Esophagus muscularis mucosa (tissue), 4 donors: ENCODE measurements around the gene TMX2.

Experiments
- CTCF ChIP-seq, 3 experiments: fragments of 200-600 bp in 2 of 3; fragments of 450-650 bp in 1 of 3; sonication (generic) in 2 of 3; IDR thresholded peaks; one replicate each; pipeline ENCODE4 v1.5.1; 2017 to 2019; ENCODE audit warnings: antibody characterized with exemption in 3 of 3, mild to moderate bottlenecking in 2 of 3, moderate library complexity in 1 of 3
- EP300 ChIP-seq: sonication (generic); formaldehyde crosslinking; IDR thresholded peaks from one replicate; pipeline ENCODE4 v1.6.1; 2017; ENCODE audit warnings: antibody characterized with exemption
- POLR2A ChIP-seq: fragments of 450-650 bp; IDR thresholded peaks from one replicate; pipeline ENCODE4 v1.6.1; 2017; ENCODE audit warnings: antibody characterized with exemption, moderate library complexity, mild to moderate bottlenecking, low read depth
- POLR2AphosphoS5 ChIP-seq, 2 donors: sonication (generic); formaldehyde crosslinking; IDR thresholded peaks; one replicate each; pipeline ENCODE4 v1.6.1; 2017; ENCODE audit warnings: antibody characterized with exemption in 2 of 2

DNA sequence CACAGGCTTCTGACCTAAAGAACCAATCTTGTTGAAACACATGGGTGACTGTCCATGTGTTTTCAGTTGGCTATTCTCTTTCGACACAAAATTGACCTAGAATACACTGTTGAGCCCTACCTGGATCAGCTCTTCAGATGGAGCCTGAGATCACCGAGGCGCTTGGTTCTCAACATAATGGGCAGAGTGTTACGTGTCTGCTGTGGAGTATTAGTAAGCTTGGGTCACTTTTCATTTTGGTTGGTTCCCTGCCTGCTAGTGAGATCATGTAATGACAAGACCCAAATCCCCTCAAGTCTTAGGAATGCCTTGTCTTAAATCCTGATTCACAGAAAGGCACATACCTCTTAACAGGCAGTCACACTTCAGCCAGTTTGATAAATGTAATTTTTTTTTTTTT is 9.1 kb upstream of the TMX2 start:
- TF ChIP-seq EP300 (no peak), CTCF (IDR thresholded peaks at IDR 0.05) (no peak), POLR2AphosphoS5 (IDR thresholded peaks at IDR 0.05) (no peak), POLR2A (no peak)
